ENCODE results near the gene ANKRD24.

- no peak for TF ChIP-seq CTCF (conservative IDR thresholded peaks at IDR 0.05; ENCODE audit: low read length)
- no peak for TF ChIP-seq EZH2phosphoT487 (IDR thresholded peaks at IDR 0.05; ENCODE audit: borderline replicate concordance, low read depth, low read length)
These were observed 27.8 kb downstream of the ANKRD24 start for GRCh38 chr19:4210166-4210731.

All from OCI-LY7 (cell line).